ENCODE data around the gene GOLPH3. TPM values are rescaled to one million over a fixed set of nuclear protein-coding genes. Genes with fewer than 3 reads are reported as not detected.
A peak's percentile ranks its signal among the peaks of the same experiment; 100 is the strongest.

GOLPH3 gene
- total RNA-seq, 1 experiment from 2014 or later, result 98.7 TPM

GRCh38 chr5:32083981-32084430 lies 90.1 kb downstream of the GOLPH3 start:
- no peak overlapping the region for H2BK20ac ChIP-seq (ENCODE audit: low read depth, low read length, poor library complexity, severe bottlenecking)
- Mint-ChIP-seq H3K4me1 (no peaks in the 10 kb centered on the region), H3K9me3 (no peaks in the 10 kb centered on the region), H3K4me3 (no peak overlapping the region), H3K27ac (peak overlapping the region in 1 of 3 experiments; percentile 24; a peak in 2 of 7 replicates), H3K36me3 (ENCODE audit: insufficient read depth in 1 of 3, low read depth in 3 of 3) (peaks cover 0 to 11% (median 0%) of the 10 kb centered on the region in 3 experiments; a peak in 3 of 7 replicates), H3K27me3 (ENCODE audit: low read depth) (no peaks in the 10 kb centered on the region)
- no peak overlapping the region for H3K14ac ChIP-seq (ENCODE audit: insufficient read depth, low read length)
- no peaks in the 10 kb centered on the region for H3K79me2 ChIP-seq (ENCODE audit: insufficient read depth, low read length)
- no peak overlapping the region for H3K27ac ChIP-seq (ENCODE audit: insufficient read length, low read depth, low read length)
- TF ChIP-seq CTCF (conservative IDR thresholded peaks at IDR 0.05), result no peak
- H2AFZ ChIP-seq (ENCODE audit: low read length), result no peak overlapping the region
- H3K9ac ChIP-seq (ENCODE audit: extremely low read depth, insufficient read length, low read length), result no peak overlapping the region
- H4K91ac ChIP-seq (ENCODE audit: insufficient read length, low read depth, low read length), result no peak overlapping the region
- no peaks in the 10 kb centered on the region for H3K4me1 ChIP-seq (ENCODE audit: insufficient read depth, low read length)
- H3K18ac ChIP-seq (ENCODE audit: insufficient read length, low read depth, low read length), result no peak overlapping the region
- H3K4me2 ChIP-seq (ENCODE audit: insufficient read depth, insufficient read length, low read length), result no peak overlapping the region
- H3K4ac ChIP-seq (ENCODE audit: low read depth, low read length), result no peak overlapping the region
- H3K9me3 ChIP-seq (ENCODE audit: control insufficient read depth, low read depth, low read length), result no peaks in the 10 kb centered on the region
- H2BK15ac ChIP-seq (ENCODE audit: low read depth, low read length), result no peak overlapping the region
- no peak overlapping the region for H2AK5ac ChIP-seq (ENCODE audit: insufficient read length, low read length)
- H4K5ac ChIP-seq (ENCODE audit: insufficient read length, low read depth, low read length), result no peak overlapping the region
- no peak overlapping the region for H3T11ph ChIP-seq (ENCODE audit: low read length)
- WGBS (ENCODE audit: extremely low coverage, insufficient read length, low lambda C conversion rate), result no CpG with 5 or more reads among the region's 10 CpGs
- H3K56ac ChIP-seq (ENCODE audit: insufficient read length, low read depth, low read length), result no peak overlapping the region
- no peak overlapping the region for H2BK120ac ChIP-seq (ENCODE audit: low read depth, low read length, poor library complexity, severe bottlenecking)
- no peak overlapping the region for H2BK12ac ChIP-seq (ENCODE audit: insufficient read length, low read depth, low read length)
- H3K79me1 ChIP-seq (ENCODE audit: insufficient read depth, low read depth, low read length, poor library complexity, severe bottlenecking), result no peaks in the 10 kb centered on the region
- no peak for DNase-seq
- no peaks in the 10 kb centered on the region for H3K23me2 ChIP-seq (ENCODE audit: insufficient read length, low read depth, low read length, poor library complexity, severe bottlenecking)
- no peaks in the 10 kb centered on the region for H3K27me3 ChIP-seq (ENCODE audit: insufficient read depth, low read length)
- no peaks in the 10 kb centered on the region for H4K20me1 ChIP-seq (ENCODE audit: control insufficient read depth, insufficient read depth, insufficient read length)
- no peak overlapping the region for H2BK5ac ChIP-seq (ENCODE audit: insufficient read length, low read length)
- H4K8ac ChIP-seq (replicated peaks; ENCODE audit: insufficient read length, low read depth, low read length), result no peak overlapping the region
- H3K23ac ChIP-seq (ENCODE audit: insufficient read length, low read depth, low read length), result no peak overlapping the region

Data from H9 (cell line).